Adipocyte (in vitro differentiated cells): Measurements from ENCODE around the gene SLC25A29.
A peak's percentile ranks its signal among the peaks of the same experiment; 100 is the strongest.
"Not testable (repeated sequence)": the region's sequence is repeated elsewhere in the genome, so short reads cannot be mapped to it uniquely, and the experiment has no call there.

Experiments
- DNase-seq: peaks from one replicate; pipeline ENCODE4 v3.0.0-alpha.2; 2015; ENCODE audit warnings: low read depth
- H3K27me3 ChIP-seq: replicated peaks from 2 replicates; pipeline ENCODE4 v1.7.0; 2013; ENCODE audit warnings: mild to moderate bottlenecking, low read length, moderate library complexity; ENCODE audit not compliant: control insufficient read depth, insufficient read depth
- H3K36me3 ChIP-seq: 2 replicates; pipeline ENCODE4 v1.7.0; 2013; ENCODE audit warnings: low read length, mild to moderate bottlenecking, moderate library complexity; ENCODE audit not compliant: control insufficient read depth, insufficient read depth, severe bottlenecking
- H3K4me1 ChIP-seq: 2 replicates; pipeline ENCODE4 v1.7.0; 2013; ENCODE audit warnings: mild to moderate bottlenecking, low read length, moderate library complexity; ENCODE audit not compliant: control insufficient read depth, insufficient read depth
- H3K4me3 ChIP-seq: 2 replicates; pipeline ENCODE4 v1.7.0; 2013; ENCODE audit warnings: mild to moderate bottlenecking, low read length, moderate library complexity
- H3K9ac ChIP-seq: 2 replicates; pipeline ENCODE4 v1.7.0; 2013; ENCODE audit warnings: mild to moderate bottlenecking, low read length, moderate library complexity
- H3K9me3 ChIP-seq: 2 replicates; pipeline ENCODE4 v1.7.0; 2013; ENCODE audit warnings: mild to moderate bottlenecking, low read length, moderate library complexity; ENCODE audit not compliant: control insufficient read depth

Gene SLC25A29

GRCh38 chr14:100317912-100318808 lies 11.9 kb upstream of the SLC25A29 start:
- H3K27me3 ChIP-seq: no peaks in the 10 kb centered on the region
- peak; percentile 43 for DNase-seq
- H3K36me3 ChIP-seq: no peaks in the 10 kb centered on the region

GRCh38 chr14:100317389-100317788 lies 11.1 kb upstream of the SLC25A29 start:
- Histone ChIP-seq H3K36me3 (no peaks in the 10 kb centered on the region), H3K9me3 (no peaks in the 10 kb centered on the region), H3K4me1 (peaks cover 7% of the 10 kb centered on the region), H3K9ac (peak overlapping the region; percentile 83), H3K27me3 (peaks cover 4% of the 10 kb centered on the region), H3K4me3 (no peak overlapping the region)
- no peak for DNase-seq

More at GRCh38 chr14:100317912-100318808, 11.9 kb upstream of the SLC25A29 start:
- peak overlapping the region; percentile 73 for H3K4me3 ChIP-seq
- peaks cover 7% of the 10 kb centered on the region for H3K4me1 ChIP-seq
- no peaks in the 10 kb centered on the region for H3K9me3 ChIP-seq
- H3K9ac ChIP-seq: peak overlapping the region; percentile 83

GRCh38 chr14:100314724-100315123 lies 8.5 kb upstream of the SLC25A29 start:
- DNase-seq: no peak
- Histone ChIP-seq H3K4me3 (no peak overlapping the region), H3K27me3 (peaks cover 9% of the 10 kb centered on the region), H3K9me3 (no peaks in the 10 kb centered on the region), H3K9ac (no peak overlapping the region), H3K36me3 (no peaks in the 10 kb centered on the region), H3K4me1 (peaks cover 7% of the 10 kb centered on the region)

GRCh38 chr14:100313464-100314230 lies 7.4 kb upstream of the SLC25A29 start:
- no peaks in the 10 kb centered on the region for H3K36me3 ChIP-seq
- H3K4me1 ChIP-seq: peaks cover 7% of the 10 kb centered on the region
- no peaks in the 10 kb centered on the region for H3K9me3 ChIP-seq
- H3K9ac ChIP-seq: no peak overlapping the region
- no peak for DNase-seq
- H3K4me3 ChIP-seq: no peak overlapping the region
- H3K27me3 ChIP-seq: peaks cover 9% of the 10 kb centered on the region

DNA sequence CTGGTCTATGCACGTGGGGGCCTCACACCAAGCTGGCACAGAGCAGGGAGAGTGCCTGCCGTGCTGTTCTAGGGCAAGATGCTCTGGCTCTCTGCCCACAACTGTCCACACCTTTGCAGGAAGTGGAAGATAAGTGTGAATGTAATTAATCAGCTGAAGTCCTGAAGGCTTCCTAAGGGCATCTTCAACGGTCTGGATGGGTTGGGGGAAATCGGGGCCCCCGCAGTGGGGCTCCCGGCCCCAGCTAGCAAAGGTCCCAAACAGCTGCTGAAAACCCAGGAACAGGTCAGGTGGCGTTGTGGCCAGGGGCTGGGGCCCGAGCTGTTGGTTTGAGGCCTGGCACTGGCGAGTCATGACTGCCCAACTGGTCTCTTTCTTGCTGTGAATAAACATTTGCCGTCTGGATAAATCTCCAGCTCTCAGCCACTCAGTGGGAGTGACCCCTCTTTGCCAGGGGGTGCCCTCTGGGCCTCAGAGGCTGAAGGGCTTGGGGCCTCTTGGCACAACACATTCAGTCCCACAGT lies 6.7 kb upstream of the SLC25A29 start:
- Histone ChIP-seq H3K36me3 (no peaks in the 10 kb centered on the region), H3K4me1 (peaks cover 3% of the 10 kb centered on the region), H3K9me3 (no peaks in the 10 kb centered on the region), H3K27me3 (peaks cover 9% of the 10 kb centered on the region), H3K4me3 (no peak overlapping the region), H3K9ac (no peak overlapping the region)
- no peak for DNase-seq

DNA sequence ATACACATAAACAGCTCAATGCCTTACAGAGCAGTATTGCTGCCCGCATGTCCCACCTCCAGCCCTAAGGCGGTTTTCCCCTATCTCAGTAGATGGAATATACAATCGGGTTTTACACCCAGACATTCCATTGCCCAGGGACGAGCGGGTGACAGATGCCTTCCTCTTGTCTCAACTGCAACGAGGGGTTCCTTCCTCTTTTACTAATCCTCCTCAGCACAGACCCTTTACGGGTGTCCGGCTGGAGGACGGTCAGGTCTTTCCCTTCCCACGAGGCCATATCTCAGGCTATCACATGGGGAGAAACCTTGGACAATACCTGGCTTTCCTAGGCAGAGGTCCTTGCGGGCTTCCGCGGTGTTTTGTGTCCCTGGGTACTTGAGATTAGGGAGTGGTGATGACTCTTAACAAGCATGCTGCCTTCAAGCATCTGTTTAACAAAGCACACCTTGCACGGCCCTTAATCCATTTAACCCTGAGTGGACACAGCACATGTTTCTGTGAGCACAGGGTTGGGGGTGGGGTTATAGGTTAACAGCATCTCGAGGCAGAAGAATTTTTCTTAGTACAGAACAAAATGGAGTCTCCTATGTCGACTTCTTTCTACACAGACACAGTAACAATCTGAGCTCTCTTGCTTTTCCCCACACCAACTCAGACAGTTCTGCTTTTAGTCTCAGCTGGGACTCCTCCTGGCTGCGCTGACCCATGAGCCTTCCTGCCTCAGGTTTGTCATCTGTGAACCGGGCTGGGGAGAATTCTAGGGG lies 6.0 kb upstream of the SLC25A29 start:
- H3K9ac ChIP-seq, H3K36me3 ChIP-seq, H3K9me3 ChIP-seq, H3K4me3 ChIP-seq, H3K27me3 ChIP-seq, H3K4me1 ChIP-seq, DNase-seq: not testable (repeated sequence)

DNA sequence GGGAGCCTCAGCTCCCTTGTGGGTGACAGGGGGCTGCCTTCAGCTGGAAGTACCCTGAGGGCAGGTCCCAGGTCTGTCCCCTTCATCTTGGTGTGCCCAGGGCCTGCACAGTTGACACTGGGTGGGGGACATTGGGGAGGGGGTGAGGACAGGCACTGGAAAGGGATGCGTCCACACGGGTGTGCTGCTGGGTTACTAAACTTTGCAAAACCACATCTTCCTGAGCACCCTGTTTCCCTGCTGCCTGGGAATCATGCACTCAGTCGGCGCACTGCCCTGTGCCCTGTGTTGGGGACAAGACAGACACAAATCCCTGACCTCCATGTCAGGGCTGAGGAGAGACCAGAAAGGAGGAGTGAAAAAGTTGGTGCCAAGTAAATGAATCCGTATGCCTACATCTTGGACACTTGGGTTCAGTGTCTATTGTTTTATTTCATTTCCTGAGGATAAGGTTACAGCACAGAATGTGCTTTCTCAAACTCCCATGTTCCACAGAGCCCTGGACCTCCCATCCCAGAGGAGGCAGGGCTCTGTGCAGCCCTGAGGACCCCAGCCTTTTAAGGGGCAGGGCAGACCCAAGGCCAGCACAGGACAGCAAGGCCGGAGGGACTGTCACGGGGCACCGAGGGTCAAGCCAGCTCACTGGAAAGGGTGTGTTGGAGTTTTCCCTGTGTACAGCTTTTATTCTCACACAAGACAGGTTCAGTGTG lies 2.9 kb upstream of the SLC25A29 start:
- H3K4me3 ChIP-seq: no peak overlapping the region
- H3K9me3 ChIP-seq: no peaks in the 10 kb centered on the region
- H3K27me3 ChIP-seq: peaks cover 9% of the 10 kb centered on the region
- DNase-seq: peak; percentile 9
- no peak overlapping the region for H3K9ac ChIP-seq
- H3K36me3 ChIP-seq: no peaks in the 10 kb centered on the region
- H3K4me1 ChIP-seq: peaks cover 8% of the 10 kb centered on the region

GRCh38 chr14:100308427-100308792 lies 2.2 kb upstream of the SLC25A29 start:
- H3K27me3 ChIP-seq, H3K9ac ChIP-seq, H3K4me3 ChIP-seq, DNase-seq, H3K4me1 ChIP-seq, H3K9me3 ChIP-seq, H3K36me3 ChIP-seq: not testable (repeated sequence)

DNA sequence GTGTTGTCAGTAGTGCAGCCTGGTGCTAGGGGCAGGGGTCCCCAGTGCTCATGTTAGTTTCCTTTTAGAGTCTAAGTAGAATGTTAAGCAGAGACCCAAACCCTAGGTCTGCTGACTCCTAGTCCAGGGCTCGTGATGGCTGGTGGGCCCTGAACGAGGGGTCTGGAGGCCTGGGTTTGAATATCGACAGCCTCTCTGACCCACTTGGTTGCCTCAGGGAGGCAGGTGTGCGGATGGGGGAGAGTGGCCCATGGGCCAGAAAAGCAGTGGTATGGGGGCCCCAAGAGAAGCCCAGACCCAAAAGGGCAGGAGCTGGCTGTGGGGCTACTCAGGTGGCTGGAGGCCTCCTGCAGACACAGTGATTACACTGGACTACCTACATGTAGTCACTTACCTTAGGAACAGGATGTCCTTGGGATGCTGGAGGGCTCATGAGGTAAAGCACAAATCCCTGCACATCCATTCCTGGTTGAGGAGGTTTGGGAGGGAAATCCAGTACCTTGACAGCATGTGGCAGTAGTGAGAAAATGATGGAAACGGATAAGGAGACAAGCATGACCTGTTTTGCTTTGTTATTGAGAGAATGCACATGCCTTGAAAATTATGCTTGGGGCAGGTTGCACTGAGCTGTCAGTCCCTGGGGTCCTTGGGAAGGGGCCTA lies 1.7 kb upstream of the SLC25A29 start:
- Histone ChIP-seq H3K4me1 (peaks cover 8% of the 10 kb centered on the region), H3K9ac (peak overlapping the region; percentile 93), H3K27me3 (peaks cover 9% of the 10 kb centered on the region), H3K4me3 (peak overlapping the region; percentile 91), H3K36me3 (no peaks in the 10 kb centered on the region), H3K9me3 (no peaks in the 10 kb centered on the region)
- no peak for DNase-seq
